ENCODE results near the gene CHCHD10. TPM values are rescaled to one million over a fixed set of nuclear protein-coding genes. Genes with fewer than 3 reads are reported as not detected.
A peak's percentile ranks its signal among the peaks of the same experiment; 100 is the strongest.

The CHCHD10 gene
- total and polyA plus RNA-seq, 8 donors: 5.8 to 589 (median 126) TPM

DNA sequence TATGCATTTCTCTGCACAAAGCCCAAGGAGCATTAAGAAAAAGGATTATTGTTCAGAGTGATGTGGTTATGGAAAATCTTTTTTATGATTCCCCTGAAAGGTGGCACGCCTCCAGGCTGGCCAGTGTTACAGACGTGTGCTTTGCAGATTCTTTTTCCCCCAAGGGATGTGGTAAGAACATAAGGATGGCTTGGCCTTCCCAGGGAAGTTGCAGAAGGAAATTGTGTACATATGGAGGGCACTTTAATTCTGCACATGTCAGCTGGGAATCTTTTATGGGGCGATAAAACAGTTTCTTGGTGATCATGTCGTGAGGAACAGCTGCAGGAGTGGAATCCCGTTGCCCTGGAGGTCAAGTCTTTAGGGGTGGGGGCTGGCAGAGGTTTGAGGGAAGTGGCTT is 28.7 kb upstream of the CHCHD10 start:
- H3K27ac ChIP-seq: no peak overlapping the region
- intact Hi-C loops (cut with DNase I; ENCODE audit: low total_unique reads): no loop called here
- H3K27me3 ChIP-seq: no peaks in the 10 kb centered on the region
- no peaks in the 10 kb centered on the region for H3K9me3 ChIP-seq
- peaks cover 3 to 9% (median 6%) of the 10 kb centered on the region in 4 donors for H3K4me1 ChIP-seq
- 72 to 87% (median 80%) methylated on average over 5 of the region's 5 CpGs for WGBS, 5 donors
- H3K4me3 ChIP-seq: no peak overlapping the region
- TF ChIP-seq EP300 (IDR thresholded peaks at IDR 0.05): no peak
- TF ChIP-seq, protein P1, sequence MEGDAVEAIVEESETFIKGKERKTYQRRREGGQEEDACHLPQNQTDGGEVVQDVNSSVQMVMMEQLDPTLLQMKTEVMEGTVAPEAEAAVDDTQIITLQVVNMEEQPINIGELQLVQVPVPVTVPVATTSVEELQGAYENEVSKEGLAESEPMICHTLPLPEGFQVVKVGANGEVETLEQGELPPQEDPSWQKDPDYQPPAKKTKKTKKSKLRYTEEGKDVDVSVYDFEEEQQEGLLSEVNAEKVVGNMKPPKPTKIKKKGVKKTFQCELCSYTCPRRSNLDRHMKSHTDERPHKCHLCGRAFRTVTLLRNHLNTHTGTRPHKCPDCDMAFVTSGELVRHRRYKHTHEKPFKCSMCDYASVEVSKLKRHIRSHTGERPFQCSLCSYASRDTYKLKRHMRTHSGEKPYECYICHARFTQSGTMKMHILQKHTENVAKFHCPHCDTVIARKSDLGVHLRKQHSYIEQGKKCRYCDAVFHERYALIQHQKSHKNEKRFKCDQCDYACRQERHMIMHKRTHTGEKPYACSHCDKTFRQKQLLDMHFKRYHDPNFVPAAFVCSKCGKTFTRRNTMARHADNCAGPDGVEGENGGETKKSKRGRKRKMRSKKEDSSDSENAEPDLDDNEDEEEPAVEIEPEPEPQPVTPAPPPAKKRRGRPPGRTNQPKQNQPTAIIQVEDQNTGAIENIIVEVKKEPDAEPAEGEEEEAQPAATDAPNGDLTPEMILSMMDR (IDR thresholded peaks at IDR 0.05): no peak
- TF ChIP-seq POLR2AphosphoS5 (IDR thresholded peaks at IDR 0.05): no peak
- no peak for TF ChIP-seq POLR2A (IDR thresholded peaks at IDR 0.05)
- peaks cover 79 to 99% (median 94%) of the 10 kb centered on the region in 4 donors for H3K36me3 ChIP-seq
- DNase-seq: no peak

DNA sequence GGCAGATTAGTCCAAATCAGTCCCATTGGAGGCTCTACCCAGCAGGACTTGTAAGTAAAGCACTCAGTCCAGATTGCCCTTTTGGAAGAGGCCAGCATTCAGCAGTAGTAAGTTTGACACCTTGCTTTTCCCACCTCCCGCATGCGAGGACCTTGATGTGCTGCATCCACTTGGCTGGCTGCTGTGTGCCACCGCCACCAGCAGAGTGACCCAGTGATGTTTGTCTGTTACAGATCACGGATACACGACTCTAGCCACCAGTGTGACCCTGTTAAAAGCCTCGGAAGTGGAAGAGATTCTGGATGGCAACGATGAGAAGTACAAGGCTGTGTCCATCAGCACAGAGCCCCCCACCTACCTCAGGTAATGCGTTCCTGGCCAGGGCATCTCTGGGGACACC is 25.6 kb upstream of the CHCHD10 start:
- TF ChIP-seq, protein P1 (IDR thresholded peaks at IDR 0.05): no peak
- no peak for TF ChIP-seq EP300 (IDR thresholded peaks at IDR 0.05)
- intact Hi-C loops (cut with DNase I; ENCODE audit: low total_unique reads): no loop called here
- H3K36me3 ChIP-seq: peaks cover 60 to 69% (median 66%) of the 10 kb centered on the region in 4 donors

DNA sequence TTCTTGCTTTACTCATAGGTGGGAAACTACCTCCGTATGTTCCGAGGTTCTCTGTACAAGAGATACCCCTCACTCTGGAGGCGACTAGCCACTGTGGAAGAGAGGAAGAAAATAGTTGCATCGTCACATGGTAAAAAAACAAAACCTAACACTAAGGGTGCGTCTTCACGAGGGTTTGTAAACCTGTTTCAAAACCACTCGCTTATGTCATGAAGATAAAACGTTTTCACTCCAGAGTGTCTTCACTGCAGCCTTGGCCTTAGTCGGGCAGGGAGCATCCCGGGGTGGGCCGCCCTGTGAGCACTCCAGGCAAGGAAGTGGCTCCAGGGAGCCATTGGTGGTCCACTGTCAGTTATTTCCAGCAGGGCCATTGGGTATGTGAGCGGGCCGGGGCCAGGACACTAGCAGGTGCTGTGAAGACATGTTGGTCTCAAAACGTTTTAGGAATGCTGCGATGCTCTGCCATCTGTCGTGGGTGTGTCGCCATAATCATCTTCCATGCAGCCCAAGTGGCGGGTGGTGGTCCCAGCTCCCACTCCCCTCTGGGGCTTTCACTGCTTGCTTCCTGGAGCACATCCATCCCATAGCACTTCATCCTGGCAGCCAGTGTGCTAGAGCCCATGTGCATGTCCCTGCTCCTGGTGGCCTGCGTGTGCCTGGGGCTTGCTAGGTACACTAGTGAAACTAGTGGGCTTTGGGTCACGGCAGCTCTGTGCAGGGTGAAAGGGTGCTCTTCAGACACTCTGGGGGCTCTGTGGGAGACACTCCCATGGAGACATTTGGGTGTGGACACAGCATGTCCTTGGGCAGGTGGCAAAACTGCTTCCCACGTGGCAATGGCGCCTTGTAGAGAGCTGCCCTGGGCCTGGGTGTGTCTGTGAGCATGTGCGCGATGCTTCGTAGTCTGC is 24.2 kb upstream of the CHCHD10 start:
- H3K27me3 ChIP-seq: no peaks in the 10 kb centered on the region
- intact Hi-C loops (cut with DNase I; ENCODE audit: low total_unique reads): no loop called here
- no peak for DNase-seq
- H3K4me3 ChIP-seq: no peak overlapping the region
- H3K36me3 ChIP-seq: peaks cover 52 to 57% (median 56%) of the 10 kb centered on the region in 4 donors
- WGBS, 5 donors: 82 to 86% (median 84%) methylated on average over 20 to 25 of the region's 25 CpGs
- TF ChIP-seq POLR2AphosphoS5 (IDR thresholded peaks at IDR 0.05): no peak
- no peak for TF ChIP-seq POLR2A (IDR thresholded peaks at IDR 0.05)
- TF ChIP-seq, protein P1 (IDR thresholded peaks at IDR 0.05): no peak
- no peak for TF ChIP-seq EP300 (IDR thresholded peaks at IDR 0.05)
- peak overlapping the region in 1 of 5 donors; percentile 31 for H3K27ac ChIP-seq
- no peaks in the 10 kb centered on the region for H3K9me3 ChIP-seq
- peaks cover 21 to 49% (median 44%) of the 10 kb centered on the region in 4 donors for H3K4me1 ChIP-seq

More for the DNA sequence above, 25.6 kb upstream of the CHCHD10 start:
- H3K9me3 ChIP-seq: no peaks in the 10 kb centered on the region
- H3K27ac ChIP-seq: no peak overlapping the region
- DNase-seq: no peak
- no peak overlapping the region for H3K4me3 ChIP-seq
- H3K27me3 ChIP-seq: no peaks in the 10 kb centered on the region
- H3K4me1 ChIP-seq: peaks cover 13 to 40% (median 35%) of the 10 kb centered on the region in 4 donors
- WGBS, 5 donors: 76 to 90% (median 82%) methylated on average over 8 of the region's 8 CpGs

DNA sequence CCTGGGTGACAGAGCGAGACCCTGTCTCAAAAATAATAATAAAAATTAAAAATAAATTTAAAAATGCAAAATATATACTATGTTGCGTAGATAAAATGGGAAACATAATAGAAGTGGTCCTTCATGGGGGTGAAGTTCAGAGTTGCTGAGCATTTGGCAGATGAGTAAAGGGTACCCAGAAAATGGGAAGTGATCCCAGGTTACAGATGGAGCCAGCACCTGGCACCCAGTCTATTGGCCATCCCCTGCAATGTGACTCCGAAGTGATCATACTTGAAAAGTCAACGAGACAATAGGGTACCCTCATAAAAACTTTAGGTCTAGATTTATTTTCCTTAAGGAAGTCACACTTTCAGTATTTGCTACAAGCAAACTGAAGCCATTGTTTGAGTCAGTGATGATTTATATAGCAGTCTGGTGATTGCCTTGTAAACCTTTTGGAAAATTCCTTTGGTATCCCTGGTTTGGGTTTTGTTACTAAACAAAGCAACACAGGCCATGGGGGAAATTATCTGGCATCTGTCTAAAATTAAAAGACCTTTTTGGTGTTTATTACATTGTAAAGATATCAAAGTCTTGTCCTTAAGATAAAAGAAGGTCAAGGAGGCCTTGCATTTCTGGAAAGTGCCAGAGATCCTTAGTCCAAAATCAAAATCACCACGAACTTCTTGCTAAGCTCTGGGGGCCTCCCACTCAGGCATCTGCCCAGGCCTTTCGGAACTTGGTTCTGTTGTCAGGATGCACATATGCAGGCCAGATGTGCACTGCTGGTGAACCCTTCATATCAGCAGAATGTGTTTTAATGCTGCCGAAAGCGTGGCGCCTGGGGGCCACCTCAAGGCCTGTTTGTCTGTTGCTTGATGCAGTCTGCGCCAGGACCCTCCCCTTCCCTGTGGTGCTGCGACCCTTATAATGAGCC is 23.3 kb upstream of the CHCHD10 start:
- Histone ChIP-seq H3K27ac (peak overlapping the region in 1 of 5 donors; percentile 31), H3K4me1 (peaks cover 27 to 55% (median 51%) of the 10 kb centered on the region in 4 donors), H3K9me3 (no peaks in the 10 kb centered on the region), H3K4me3 (no peak overlapping the region), H3K27me3 (no peaks in the 10 kb centered on the region), H3K36me3 (peaks cover 45 to 49% (median 47%) of the 10 kb centered on the region in 4 donors)
- TF ChIP-seq, protein P1 (IDR thresholded peaks at IDR 0.05): no peak
- TF ChIP-seq POLR2A (IDR thresholded peaks at IDR 0.05) (no peak), POLR2AphosphoS5 (IDR thresholded peaks at IDR 0.05) (no peak), EP300 (IDR thresholded peaks at IDR 0.05) (no peak)
- 64 to 78% (median 74%) methylated on average over 10 to 11 of the region's 11 CpGs for WGBS, 5 donors
- peak in 1 of 2 donors; percentile 77 for DNase-seq
- intact Hi-C loops (cut with DNase I; ENCODE audit: low total_unique reads): no loop called here
